IPS DF 19.7 (cell line): Measurements from ENCODE around the gene CAMKMT.
"Not testable (repeated sequence)": the region's sequence is repeated elsewhere in the genome, so short reads cannot be mapped to it uniquely, and the experiment has no call there.

Source experiments
- DNase-seq: peaks from one replicate; pipeline ENCODE4 v3.0.0-alpha.2; 2013; ENCODE audit warnings: low read depth, low spot score

CAMKMT gene

DNA sequence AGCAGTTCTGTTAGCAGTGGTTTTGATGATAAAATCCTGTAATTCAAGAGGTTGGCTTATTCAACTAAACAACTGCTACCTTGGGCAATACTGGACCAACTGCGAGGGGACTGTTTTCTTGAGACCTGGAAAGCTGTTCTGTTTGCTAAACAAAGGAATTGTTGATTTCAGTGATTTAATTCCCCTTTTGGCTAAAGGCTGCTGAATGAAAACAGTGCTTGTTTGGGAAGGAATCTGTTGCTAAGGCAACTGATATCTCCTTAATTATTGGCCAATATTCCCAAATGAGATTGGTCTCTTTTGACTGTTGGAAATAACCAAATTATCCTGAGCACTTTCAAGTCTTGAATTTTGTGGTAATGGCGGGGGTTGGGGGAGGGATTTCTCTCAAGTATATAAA lies 136.8 kb downstream of the CAMKMT start:
- DNase-seq, result no peak

DNA sequence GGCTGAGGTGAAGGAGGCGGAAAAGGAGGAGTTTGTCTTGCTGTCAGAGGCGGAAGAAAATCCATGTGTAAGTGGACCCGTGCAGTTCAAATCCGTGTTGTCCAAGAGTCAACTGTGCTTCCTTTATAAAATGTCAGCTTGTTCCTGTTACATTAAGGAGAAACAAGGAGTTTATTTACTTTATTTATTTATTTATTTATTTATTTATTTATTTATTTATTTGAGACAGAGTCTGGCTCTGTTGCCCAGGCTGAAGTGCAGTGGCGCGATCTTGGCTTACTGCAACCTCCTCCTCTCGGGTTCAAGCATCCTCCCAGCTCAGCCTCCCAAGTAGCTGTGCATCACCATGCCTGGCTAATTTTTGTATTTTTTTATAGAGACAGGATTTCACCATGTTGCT lies 143.9 kb downstream of the CAMKMT start:
- not testable (repeated sequence) for DNase-seq

DNA sequence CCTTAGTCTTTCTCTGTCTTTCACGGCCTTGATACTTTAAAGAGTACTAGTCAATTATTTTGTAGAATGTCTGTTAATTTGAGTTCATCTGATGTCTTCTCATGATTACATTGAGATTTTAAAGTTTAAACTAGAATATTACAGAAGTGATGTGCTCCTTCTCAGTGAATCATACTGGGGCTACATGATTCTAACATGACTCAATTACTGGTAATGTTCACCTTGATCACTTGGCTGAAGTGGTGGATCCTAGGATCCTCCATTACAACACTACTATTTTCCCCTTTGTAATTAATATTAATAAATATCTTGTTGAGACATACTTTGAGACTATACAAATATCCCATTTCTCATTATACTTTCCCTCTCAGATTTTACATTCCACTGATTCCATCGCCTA lies 148.5 kb downstream of the CAMKMT start:
- no peak for DNase-seq

DNA sequence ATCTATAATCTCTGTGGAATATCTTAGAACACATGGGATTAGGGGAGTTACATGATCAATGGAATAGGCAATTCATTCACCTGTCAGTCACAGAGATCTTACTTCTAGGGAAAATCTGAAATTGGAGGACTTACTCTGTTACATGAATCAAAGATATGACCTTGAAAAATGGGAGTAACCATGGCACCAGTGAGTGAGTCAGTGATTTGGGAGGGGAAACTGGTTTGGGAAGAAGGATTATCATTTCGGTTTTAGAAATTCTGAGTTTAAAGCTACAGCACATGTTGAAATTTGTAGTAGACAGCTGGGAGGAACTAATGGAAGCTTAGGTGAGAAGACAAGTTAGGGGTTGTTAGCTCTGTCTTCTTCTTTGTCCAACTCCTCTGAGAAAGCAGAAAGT lies 153.7 kb downstream of the CAMKMT start:
- DNase-seq, result no peak

DNA sequence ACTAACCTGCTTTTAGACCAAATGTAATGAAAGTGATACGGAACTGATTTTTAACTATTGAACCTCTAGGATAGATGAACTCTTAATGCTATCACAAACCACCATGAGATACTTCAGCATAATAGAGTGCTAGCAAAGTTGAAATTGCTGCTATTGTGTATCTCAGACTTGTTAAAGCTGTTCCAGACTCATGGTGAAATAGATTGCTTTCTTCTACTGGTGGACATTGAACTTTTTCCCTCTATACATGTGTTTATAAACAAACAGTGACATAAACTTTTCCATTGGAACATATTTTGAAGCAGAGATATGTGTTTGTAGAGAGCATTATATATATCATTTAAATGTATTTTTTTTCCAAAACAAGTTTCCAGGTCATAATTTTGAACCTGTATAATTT lies 157.3 kb downstream of the CAMKMT start:
- no peak for DNase-seq

DNA sequence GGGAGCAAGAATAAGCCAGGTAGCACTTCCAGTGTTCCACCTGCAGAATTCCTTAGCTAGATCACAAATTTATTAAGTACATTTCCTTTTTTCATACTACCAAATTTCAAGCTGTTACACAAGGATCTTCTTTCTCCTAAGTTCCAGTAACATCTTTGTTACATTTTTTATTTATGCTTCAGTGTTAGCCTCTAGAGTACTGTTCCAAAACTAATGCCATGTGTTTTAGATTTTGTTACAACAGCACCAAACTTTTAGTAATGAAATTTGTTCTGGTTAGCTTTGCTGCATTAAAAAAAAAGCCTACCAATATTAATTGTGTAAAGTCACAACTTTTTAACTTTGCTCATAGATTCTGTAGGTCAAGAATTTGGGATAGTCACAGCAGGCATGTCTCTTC lies 161.1 kb downstream of the CAMKMT start:
- no peak for DNase-seq

DNA sequence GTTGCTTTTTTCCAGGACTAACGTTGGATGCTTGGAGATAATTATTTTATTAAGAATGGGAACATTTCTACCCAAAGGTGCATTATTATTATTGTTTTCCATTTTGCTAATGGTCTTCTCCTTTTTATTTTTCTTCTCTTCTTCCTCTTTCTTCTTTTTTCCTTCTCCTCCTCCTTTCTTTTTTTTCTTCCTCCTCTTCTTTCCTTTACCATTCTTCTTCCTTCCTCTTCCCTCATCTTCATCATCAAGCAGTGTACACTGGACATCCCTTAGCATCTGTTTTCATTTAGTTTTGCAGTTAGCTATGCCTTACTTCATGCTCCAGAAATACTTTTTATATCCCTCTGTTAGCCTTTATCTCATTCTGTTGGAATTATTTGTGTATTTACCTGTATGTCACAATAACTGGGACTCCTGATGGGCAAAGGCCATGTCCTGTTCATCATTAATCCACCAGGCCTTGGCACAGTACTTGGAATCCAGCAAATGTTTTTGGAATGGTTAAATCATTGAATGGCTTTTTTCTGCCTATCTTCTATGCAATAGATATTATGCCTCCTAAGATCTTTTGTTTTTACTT lies 162.7 kb downstream of the CAMKMT start:
- no peak for DNase-seq

DNA sequence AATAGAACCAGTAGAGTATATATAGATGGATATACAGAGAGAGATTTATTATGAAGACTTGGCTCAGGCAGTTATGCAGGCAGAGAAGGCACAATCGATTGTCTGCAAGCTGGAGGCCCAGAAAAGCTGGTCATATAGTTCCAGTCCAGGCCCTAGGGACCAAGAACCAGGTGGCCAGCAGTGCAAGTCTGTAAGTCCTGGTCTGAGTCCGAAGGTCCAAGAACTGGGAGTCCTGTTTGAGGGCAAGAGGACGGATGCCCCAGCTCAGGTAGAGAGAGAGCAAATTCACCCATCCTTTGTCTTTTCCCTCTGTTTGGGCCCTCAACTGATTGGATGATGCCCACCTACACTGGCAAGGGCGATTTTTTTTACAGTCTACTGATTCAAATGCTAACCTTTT lies 164.6 kb downstream of the CAMKMT start:
- DNase-seq, result no peak

DNA sequence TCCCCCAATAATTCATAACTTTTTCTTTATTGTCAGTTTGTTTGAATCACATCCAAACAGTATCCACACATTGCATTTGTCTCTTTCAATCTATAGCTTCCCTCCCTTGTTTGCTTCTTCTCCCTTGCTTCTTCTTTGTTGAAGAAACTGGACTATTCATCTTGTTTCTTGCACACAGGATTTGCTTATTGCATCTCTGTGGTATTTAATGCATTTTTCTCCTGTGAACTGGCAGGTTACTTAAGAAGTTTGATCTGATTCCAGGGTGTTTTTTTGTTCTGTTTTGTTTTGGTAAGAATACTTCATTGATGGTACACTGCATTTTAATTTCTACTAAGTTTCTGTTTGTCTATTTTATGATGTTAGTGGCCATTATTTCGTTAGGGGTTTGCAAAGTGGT lies 166.8 kb downstream of the CAMKMT start:
- no peak for DNase-seq

DNA sequence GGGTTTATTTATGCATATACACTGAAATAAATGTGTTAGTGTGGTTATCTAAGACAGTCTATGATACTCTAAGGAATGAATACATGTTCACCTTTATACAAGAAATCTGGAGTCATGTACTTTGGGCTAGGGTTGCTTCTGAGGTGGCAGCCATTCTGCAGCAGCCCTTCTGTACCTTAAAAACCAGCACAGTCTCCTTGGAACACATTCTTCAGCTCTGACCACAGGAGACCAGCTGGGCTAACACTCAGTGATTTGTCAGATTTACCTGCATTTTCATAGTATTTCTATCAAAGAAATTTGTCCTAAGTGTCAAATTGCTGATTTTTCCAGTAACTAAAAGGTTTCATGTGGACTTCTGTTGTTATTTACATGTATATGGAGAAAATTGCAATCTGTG lies 167.7 kb downstream of the CAMKMT start:
- DNase-seq, result no peak

DNA sequence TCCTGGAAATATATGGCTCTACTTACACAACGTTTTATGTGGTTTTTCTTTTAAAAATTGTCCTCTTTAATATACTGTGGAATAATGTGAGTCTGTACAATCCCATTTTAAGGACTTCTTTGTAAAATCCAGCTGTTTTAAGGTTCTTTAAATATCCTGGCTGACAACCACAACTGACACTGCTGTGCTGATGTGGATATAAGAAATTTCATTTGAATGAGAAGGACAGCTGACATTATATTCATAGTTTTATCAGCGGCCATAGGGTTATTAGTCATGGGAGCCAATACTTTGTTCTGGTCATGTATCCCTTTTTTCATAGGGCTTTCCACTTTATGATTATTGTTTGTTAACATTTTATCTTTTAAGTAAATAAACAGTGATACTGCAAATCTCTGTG lies 169.5 kb downstream of the CAMKMT start:
- no peak for DNase-seq

DNA sequence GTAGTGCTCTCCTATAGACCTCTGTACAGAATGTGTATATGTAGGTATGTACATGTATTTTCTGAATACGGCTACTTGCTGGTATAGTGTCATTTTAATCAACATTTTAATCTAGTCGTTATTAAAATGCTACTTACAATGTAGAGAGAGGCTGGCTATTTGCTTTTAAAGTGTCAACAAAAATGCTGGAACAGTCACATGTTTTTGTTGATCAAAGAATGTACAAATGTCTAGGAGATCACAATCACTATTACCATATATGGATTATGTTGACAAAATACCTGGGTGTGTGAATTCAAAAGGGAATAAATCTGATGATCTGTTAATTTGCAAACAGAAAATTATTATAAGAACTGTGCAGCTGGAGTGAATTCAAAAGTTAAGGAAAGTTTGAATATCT lies 170.3 kb downstream of the CAMKMT start:
- no peak for DNase-seq

DNA sequence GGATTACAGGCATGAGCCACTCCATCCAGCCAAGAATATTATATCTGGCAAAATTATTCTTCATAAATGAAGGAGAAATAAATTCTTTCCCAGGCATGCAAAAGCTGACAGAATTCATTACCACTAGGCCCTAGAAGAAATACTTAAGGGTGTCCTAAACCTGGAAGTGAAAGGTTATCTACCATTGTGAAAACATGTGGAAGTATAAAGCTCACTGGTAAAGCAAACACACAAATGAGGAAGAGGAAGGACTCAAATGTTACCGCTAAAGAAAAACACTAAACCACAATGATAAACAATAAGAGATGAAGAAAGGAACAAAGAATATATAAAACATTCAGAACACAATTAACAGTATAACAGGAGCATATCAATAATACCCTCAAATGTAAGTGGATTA lies 171.8 kb downstream of the CAMKMT start:
- DNase-seq, result no peak

DNA sequence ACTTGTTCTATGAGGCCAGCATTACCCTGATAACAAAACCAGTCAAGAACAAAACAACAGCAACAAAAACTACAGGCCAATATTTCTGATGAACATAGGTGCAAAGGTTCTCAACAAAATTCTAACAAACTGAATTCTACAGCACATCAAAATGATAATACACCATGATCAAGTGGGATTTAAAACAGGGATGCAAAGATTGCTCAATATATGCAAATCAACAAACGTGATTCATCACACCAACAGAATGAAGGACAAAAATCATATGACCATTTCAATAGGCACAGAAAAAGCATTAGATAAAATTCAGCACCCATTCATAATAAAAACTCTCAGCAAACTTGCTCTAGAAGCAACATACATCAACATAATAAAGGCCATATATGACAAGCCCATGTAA lies 173.6 kb downstream of the CAMKMT start:
- no peak for DNase-seq

DNA sequence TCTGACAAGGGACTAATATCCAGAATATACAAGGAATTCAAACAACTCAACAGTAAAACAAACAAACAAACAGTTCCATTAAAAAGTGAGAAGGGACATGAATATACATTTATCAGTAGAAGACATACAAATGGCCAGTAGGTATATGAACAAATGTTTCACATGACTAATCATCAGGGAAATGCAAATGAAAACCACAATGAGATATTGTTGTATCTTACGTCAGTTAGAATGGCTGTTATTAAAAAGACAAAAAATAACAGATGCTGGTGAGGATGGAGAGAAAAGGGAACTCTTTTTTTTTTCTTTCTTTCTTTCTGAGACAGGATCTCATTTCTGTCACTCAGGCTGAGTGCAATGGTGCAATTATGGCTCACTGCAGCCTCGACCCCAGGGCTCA lies 175.5 kb downstream of the CAMKMT start:
- DNase-seq, result no peak

DNA sequence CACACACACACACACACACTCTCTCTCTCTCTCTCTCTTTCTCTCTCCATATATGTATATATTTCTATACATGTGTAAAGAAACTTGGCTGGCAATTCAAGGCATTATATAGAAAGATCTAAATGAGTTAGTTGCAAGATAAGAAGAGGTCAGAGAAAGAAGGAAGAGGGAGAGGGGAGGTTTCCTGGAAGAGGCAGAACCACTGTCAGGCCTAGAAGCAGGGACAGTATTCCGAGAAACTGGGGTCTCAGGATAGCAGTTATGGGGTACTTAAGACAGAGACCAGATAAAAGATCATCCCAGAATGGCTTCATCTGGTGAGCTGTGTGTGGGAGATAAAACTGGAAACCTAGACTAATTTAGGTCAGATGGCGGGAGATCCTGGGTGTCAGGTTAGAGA lies 180.8 kb downstream of the CAMKMT start:
- no peak for DNase-seq

DNA sequence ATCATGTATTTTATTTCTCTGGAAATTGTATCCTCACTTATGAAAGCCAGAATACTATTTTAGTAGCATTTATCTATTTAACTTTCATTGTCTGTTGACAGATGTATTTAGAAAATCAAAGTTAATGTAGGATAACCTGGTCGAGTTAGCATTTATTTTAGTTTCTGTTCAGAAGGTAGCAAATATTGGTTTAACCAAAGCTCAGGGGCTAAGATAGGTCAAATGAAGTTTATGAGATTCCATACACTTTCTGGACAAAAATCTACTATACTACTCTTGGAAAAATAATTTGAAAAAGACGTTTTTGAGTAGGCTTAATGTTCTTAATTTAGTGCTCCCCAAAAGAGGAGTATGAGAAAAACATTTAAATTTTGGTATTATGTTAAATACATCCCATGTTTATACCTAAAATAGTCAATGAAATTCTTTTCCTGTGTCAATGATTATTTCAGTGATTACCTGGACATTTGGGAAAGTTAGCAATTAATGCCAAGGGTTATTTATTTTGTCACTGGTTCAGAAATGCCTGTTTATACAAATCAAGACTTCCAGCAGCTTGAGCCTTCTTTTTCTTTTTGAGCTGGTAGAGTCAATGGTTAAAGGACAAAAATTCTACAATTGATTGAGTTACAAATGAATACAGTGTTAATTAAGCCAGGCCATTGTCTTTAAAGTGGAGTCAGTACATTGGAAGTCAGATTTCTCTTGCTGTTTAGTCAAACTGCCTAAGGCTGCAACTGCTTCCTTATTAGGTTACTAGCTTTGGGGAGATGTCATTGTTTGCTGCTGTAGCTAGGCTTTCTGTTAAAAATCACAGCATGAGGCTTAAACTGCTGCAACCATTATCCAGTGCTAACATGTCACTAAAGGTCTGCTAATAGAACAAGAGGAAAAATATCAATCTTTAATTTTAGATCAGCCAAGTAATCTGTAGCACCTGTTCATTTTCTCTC lies 182.3 kb downstream of the CAMKMT start:
- DNase-seq, result peak; percentile 90

DNA sequence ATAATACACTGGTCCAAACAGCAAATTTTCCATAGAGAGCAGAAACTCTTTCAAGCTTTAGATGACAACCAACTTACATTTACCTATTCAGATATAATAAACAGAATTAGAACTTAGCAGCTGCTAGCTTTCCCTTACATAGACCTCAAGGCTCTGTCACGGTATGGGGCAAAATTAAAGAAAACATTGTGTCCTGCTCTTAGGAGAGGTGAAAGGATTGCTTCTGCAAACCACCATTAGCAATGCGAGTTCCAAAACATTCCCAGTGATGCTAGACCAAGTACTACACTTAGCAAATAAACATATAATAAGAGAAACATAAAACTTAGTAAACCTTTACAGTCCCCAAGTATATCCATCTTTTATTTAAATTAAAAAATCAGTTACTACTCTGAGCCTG lies 183.3 kb downstream of the CAMKMT start:
- no peak for DNase-seq

DNA sequence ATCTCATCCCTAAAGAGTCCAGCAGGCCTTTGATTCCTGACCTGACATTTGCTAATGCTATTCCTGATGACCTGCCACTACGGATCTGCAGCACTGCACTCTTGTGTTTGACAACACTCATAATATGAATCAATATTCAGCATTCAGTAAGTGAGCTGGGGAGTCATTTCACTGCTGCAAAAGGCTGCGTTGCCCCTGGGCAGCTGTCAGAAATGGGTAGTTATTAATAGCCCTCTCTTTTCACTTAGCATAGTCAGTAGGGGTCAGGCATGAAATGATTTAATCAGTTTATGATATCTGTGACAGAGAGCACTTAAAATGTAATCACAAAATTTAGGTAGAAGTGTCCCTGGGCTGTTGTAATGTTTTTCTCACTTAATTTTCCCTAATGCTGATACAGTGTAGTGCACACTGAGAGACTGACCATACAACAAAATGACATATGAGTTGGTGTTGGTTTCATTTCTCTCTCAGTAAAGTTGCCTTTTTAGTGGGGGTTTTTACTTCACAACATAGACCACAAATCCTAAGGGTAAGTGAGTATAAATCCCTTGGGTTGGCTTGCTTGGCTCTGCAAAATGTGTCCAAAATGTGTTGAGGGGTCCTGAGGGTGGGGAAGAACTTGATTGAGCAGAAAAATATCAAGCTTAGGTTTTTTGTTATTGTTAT lies 184.8 kb downstream of the CAMKMT start:
- no peak for DNase-seq

DNA sequence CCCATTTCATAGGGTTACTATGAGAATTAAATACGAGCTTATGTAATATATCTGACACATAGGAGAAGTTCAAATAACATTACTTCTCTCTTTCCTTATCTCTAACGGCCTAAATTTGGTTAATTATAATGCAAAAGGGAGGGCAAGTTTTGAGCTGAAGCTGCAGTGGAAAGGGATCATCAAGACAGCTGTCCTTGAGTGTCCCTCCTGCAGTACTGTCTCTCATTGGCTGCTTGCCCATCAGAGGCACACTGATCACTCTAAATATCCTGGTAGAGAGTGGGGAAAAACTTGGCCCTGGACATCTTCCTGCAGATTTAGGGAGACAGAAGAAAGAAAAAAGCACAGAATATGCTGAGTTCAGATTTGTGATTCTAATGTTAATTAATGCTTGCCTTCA lies 186.0 kb downstream of the CAMKMT start:
- no peak for DNase-seq

DNA sequence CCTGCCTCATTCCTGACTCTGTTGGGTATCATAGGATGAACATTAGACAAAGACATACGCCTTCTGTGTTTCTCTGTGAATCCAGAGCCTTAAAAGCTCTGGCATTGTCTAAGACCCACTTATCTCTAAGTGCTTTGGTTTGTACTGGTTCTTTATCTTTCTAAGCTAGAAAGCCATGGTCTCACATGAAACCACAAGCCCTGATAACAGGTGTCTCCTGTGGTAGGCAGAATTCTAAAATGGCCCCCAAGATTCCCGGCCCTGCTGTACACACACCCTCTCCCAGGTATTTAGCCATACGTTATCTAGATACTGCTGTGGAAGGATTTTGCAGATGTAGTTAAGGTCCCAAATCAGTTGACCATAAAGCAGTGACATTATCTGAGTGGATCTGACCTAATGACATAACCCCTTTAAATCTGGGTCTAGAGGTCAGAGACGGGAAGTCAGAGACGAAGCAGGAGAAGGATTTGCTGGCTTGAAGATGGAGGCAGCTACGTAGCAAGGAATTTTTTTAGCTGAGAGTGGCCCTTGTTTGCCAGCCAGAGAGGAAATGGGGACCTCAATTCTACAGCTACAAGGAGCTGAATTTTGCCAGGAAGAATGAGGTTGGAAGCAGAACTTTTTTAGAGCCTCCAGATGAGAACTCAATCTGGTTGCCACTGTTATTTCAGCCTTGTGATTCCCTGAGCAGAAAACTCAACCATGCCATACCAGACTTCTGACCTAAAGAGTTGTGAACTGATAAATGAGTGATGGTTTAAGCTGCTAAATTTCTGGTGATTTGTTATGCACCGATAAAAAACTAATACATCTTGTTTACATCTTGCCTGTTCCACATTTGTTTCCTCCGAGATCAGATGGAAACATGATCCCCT lies 186.7 kb downstream of the CAMKMT start:
- no peak for DNase-seq

DNA sequence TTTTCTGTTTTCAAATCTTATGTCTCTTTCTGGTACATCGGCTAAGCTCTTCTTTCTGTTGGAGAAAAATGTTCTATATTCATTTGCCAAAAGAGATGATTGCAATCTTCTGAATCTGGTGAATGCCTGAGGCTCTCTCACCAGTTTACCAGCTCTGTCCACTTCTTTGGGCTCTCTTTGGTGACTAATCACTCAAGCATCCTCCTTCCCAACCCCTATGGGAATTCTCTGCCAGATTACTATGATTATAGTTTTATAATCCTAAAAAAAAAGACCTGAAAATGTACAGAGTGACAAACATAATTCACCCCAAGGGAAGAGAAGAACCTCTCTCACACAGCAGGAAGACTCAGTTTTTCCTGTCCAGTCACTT lies 187.3 kb downstream of the CAMKMT start:
- DNase-seq, result no peak
